H9 (cell line): ENCODE results near the gene NTRK3. TPM values are rescaled to one million over a fixed set of nuclear protein-coding genes. Genes with fewer than 3 reads are reported as not detected.
A peak's percentile ranks its signal among the peaks of the same experiment; 100 is the strongest.

Source experiments
- DNase-seq: peaks from one replicate; pipeline ENCODE4 v3.0.0-alpha.2; 2017
- H2AFZ ChIP-seq: one replicate; pipeline ENCODE4 v1.6.1; 2013; ENCODE audit warnings: mild to moderate bottlenecking, low read length, control low read depth, moderate library complexity
- H2AK5ac ChIP-seq: 2 replicates; pipeline ENCODE4 v1.6.1; 2013; ENCODE audit warnings: low read length, control low read depth, mixed read lengths; ENCODE audit not compliant: insufficient read length
- H2BK120ac ChIP-seq: one replicate; pipeline ENCODE4 v1.6.1; 2013; ENCODE audit warnings: low read depth, mild to moderate bottlenecking, low read length, control low read depth, inconsistent platforms; ENCODE audit not compliant: poor library complexity, severe bottlenecking
- H2BK12ac ChIP-seq: 2 replicates; pipeline ENCODE4 v1.6.1; 2013; ENCODE audit warnings: low read length, control low read depth, mixed read lengths, low read depth; ENCODE audit not compliant: insufficient read length
- H2BK15ac ChIP-seq: 2 replicates; pipeline ENCODE4 v1.6.1; 2013; ENCODE audit warnings: low read depth, low read length, control low read depth
- H2BK20ac ChIP-seq: one replicate; pipeline ENCODE4 v1.6.1; 2013; ENCODE audit warnings: low read depth, mild to moderate bottlenecking, low read length, control low read depth, inconsistent platforms; ENCODE audit not compliant: poor library complexity, severe bottlenecking
- H2BK5ac ChIP-seq: 2 replicates; pipeline ENCODE4 v1.6.1; 2013; ENCODE audit warnings: low read length, control low read depth, mixed read lengths; ENCODE audit not compliant: insufficient read length
- H3K14ac ChIP-seq: 2 replicates; pipeline ENCODE4 v1.6.1; 2013; ENCODE audit warnings: low read length, control low read depth; ENCODE audit not compliant: insufficient read depth
- H3K18ac ChIP-seq: 2 replicates; pipeline ENCODE4 v1.6.1; 2013; ENCODE audit warnings: low read depth, mild to moderate bottlenecking, mixed read lengths, low read length, control low read depth; ENCODE audit not compliant: insufficient read length
- H3K23ac ChIP-seq: 2 replicates; pipeline ENCODE4 v1.6.1; 2013; ENCODE audit warnings: low read length, control low read depth, mixed read lengths, low read depth; ENCODE audit not compliant: insufficient read length
- H3K23me2 ChIP-seq: 2 replicates; pipeline ENCODE4 v1.6.1; 2013; ENCODE audit warnings: low read depth, mild to moderate bottlenecking, mixed read lengths, low read length, control low read depth; ENCODE audit not compliant: insufficient read length, poor library complexity, severe bottlenecking
- H3K27ac ChIP-seq: 2 replicates; pipeline ENCODE4 v1.5.1; 2013; ENCODE audit warnings: low read length, control low read depth, mixed read lengths, low read depth; ENCODE audit not compliant: insufficient read length
- H3K27me3 ChIP-seq: 2 replicates; pipeline ENCODE4 v1.6.1; 2013; ENCODE audit warnings: low read length, control low read depth, inconsistent platforms; ENCODE audit not compliant: insufficient read depth
- H3K4ac ChIP-seq: 2 replicates; pipeline ENCODE4 v1.6.1; 2013; ENCODE audit warnings: low read depth, mild to moderate bottlenecking, control low read depth, inconsistent platforms, low read length, moderate library complexity
- H3K4me1 ChIP-seq: 2 replicates; pipeline ENCODE4 v1.6.1; 2013; ENCODE audit warnings: low read length, control low read depth, inconsistent platforms; ENCODE audit not compliant: insufficient read depth
- H3K4me2 ChIP-seq: 2 replicates; pipeline ENCODE4 v1.6.1; 2013; ENCODE audit warnings: low read length, control low read depth, mixed read lengths; ENCODE audit not compliant: insufficient read length, insufficient read depth
- H3K56ac ChIP-seq: 2 replicates; pipeline ENCODE4 v1.6.1; 2013; ENCODE audit warnings: low read depth, mild to moderate bottlenecking, mixed read lengths, low read length, control low read depth; ENCODE audit not compliant: insufficient read length
- H3K79me1 ChIP-seq: 2 replicates; pipeline ENCODE4 v1.6.1; 2013; ENCODE audit warnings: low read depth, mild to moderate bottlenecking, moderate library complexity, low read length, control low read depth, inconsistent platforms; ENCODE audit not compliant: insufficient read depth, poor library complexity, severe bottlenecking
- H3K79me2 ChIP-seq: 2 replicates; pipeline ENCODE4 v1.6.1; 2013; ENCODE audit warnings: low read length, control low read depth, inconsistent platforms; ENCODE audit not compliant: insufficient read depth
- H3K9ac ChIP-seq: 2 replicates; pipeline ENCODE4 v1.6.1; 2013; ENCODE audit warnings: low read length, control low read depth, mixed read lengths; ENCODE audit not compliant: insufficient read length; ENCODE audit errors: extremely low read depth
- H3K9me3 ChIP-seq: one replicate; pipeline ENCODE4 v1.6.1; 2013; ENCODE audit warnings: low read depth, low read length, inconsistent platforms; ENCODE audit not compliant: control insufficient read depth
- H3T11ph ChIP-seq: one replicate; pipeline ENCODE4 v1.6.1; 2013; ENCODE audit warnings: mild to moderate bottlenecking, low read length, control low read depth, inconsistent platforms
- H4K20me1 ChIP-seq: one replicate; pipeline ENCODE4 v1.6.1; 2013; ENCODE audit not compliant: control insufficient read depth, insufficient read length, insufficient read depth
- H4K5ac ChIP-seq: 2 replicates; pipeline ENCODE4 v1.6.1; 2013; ENCODE audit warnings: low read depth, mild to moderate bottlenecking, mixed read lengths, low read length, control low read depth; ENCODE audit not compliant: insufficient read length
- H4K8ac ChIP-seq: replicated peaks from 2 replicates; pipeline ENCODE4 v1.6.1; 2013; ENCODE audit warnings: low read length, control low read depth, mixed read lengths, low read depth; ENCODE audit not compliant: insufficient read length
- H4K91ac ChIP-seq: 2 replicates; pipeline ENCODE4 v1.6.1; 2013; ENCODE audit warnings: low read depth, mild to moderate bottlenecking, moderate library complexity, mixed read lengths, low read length, control low read depth; ENCODE audit not compliant: insufficient read length
- H3K27ac Mint-ChIP-seq, 3 experiments: 2 replicates in 2 of 3; 3 replicates in 1 of 3; pipeline ENCODE4 v1.8.0; 2020 to 2021; ENCODE audit warnings: mixed read lengths in 3 of 3, mild to moderate bottlenecking in 1 of 3, moderate library complexity in 1 of 3
- H3K27me3 Mint-ChIP-seq: 2 replicates; pipeline ENCODE4 v1.8.0; 2021; ENCODE audit warnings: low read depth, mild to moderate bottlenecking, moderate library complexity, mixed read lengths
- H3K36me3 Mint-ChIP-seq, 3 experiments: 2 replicates in 2 of 3; 3 replicates in 1 of 3; pipeline ENCODE4 v1.8.0; 2020 to 2021; ENCODE audit warnings: low read depth in 3 of 3, mixed read lengths in 3 of 3; ENCODE audit not compliant: insufficient read depth in 1 of 3
- H3K4me1 Mint-ChIP-seq, 2 experiments: 2 replicates each; pipeline ENCODE4 v1.8.0; 2020; ENCODE audit warnings: mixed read lengths in 2 of 2
- H3K4me3 Mint-ChIP-seq, 2 experiments: 2 replicates in 1 of 2; 3 replicates in 1 of 2; pipeline ENCODE4 v1.8.0; 2020 to 2021; ENCODE audit warnings: mild to moderate bottlenecking in 2 of 2, mixed read lengths in 2 of 2, moderate library complexity in 1 of 2
- H3K9me3 Mint-ChIP-seq, 2 experiments: 2 replicates in 1 of 2; 3 replicates in 1 of 2; pipeline ENCODE4 v1.8.0; 2020; ENCODE audit warnings: mild to moderate bottlenecking in 2 of 2, mixed read lengths in 2 of 2, moderate library complexity in 1 of 2
- CTCF ChIP-seq: fragments of 200-600 bp; sonication (generic); conservative IDR thresholded peaks from 3 replicates; pipeline ENCODE4 v1.8.0; 2021; ENCODE audit warnings: antibody characterized with exemption, mild to moderate bottlenecking
- WGBS: extraction: QIAGEN DNeasy Blood & Tissue Kit; methylation state at CpG from one replicate; pipeline ENCODE4 v1.1.7; 2013; ENCODE audit warnings: missing lambda C conversion rate, low lambda C conversion rate, mixed read lengths; ENCODE audit not compliant: insufficient read length; ENCODE audit errors: extremely low coverage; 5-methylcytosine and 5-hydroxymethylcytosine counted together
- total RNA-seq: library from RNA; stranded (reverse); gene quantifications from 2 replicates; pipeline ENCODE4 v1.2.1, GENCODE V29; 2021

The NTRK3 gene
- total RNA-seq, 1 experiment from 2014 or later: 2.5 TPM

- Histone ChIP-seq H3K18ac (no peak overlapping the region), H4K20me1 (no peaks in the 10 kb centered on the region), H4K8ac (no peak overlapping the region), H2BK12ac (no peak overlapping the region), H3T11ph (no peak overlapping the region), H2BK120ac (no peak overlapping the region), H2BK5ac (no peak overlapping the region), H3K56ac (no peak overlapping the region), H2AK5ac (no peak overlapping the region), H4K5ac (no peak overlapping the region), H2BK15ac (no peak overlapping the region), H3K27ac (no peak overlapping the region), H3K79me2 (no peaks in the 10 kb centered on the region), H4K91ac (no peak overlapping the region), H3K9ac (no peak overlapping the region), H3K79me1 (no peaks in the 10 kb centered on the region), H3K23ac (no peak overlapping the region), H3K27me3 (no peaks in the 10 kb centered on the region), H2BK20ac (no peak overlapping the region), H3K4me2 (no peak overlapping the region), H3K4ac (no peak overlapping the region), H3K23me2 (no peaks in the 10 kb centered on the region), H3K9me3 (no peaks in the 10 kb centered on the region), H3K14ac (peak overlapping the region; percentile 20; the same call in 1 of the 2 replicates), H3K4me1 (no peaks in the 10 kb centered on the region), H2AFZ (no peak overlapping the region)
- TF ChIP-seq CTCF: no peak
- H3K27me3 Mint-ChIP-seq: no peaks in the 10 kb centered on the region; the same call in 1 of the 2 replicates
- no peak for DNase-seq
- no CpG with 5 or more reads among the region's 16 CpGs for WGBS
- H3K4me1 Mint-ChIP-seq: peaks cover 8 to 11% of the 10 kb centered on the region in 2 experiments
- no peak overlapping the region for H3K4me3 Mint-ChIP-seq
- H3K36me3 Mint-ChIP-seq: no peaks in the 10 kb centered on the region
- no peak overlapping the region for H3K27ac Mint-ChIP-seq
- peaks cover 0 to 4% of the 10 kb centered on the region in 2 experiments; a peak in 2 of 5 replicates for H3K9me3 Mint-ChIP-seq
These were observed 41.4 kb downstream of the NTRK3 start for GRCh38 chr15:88215066-88215648.
